HepG2 (cell line): ENCODE measurements around the gene MAVS. TPM values are rescaled to one million over a fixed set of nuclear protein-coding genes. Genes with fewer than 3 reads are reported as not detected.

ENCODE experiments used
- AKAP8 ChIP-seq: sonication (generic); formaldehyde crosslinking; IDR thresholded peaks from 2 replicates; pipeline ENCODE4 v1.5.1; 2020; ENCODE audit warnings: mild to moderate bottlenecking, missing genetic modification reagents
- CREB1 ChIP-seq, 2 experiments: fragments of 450-650 bp in 1 of 2; IDR thresholded peaks; 2 replicates each; pipeline ENCODE4 v1.6.1; 2016 to 2017; ENCODE audit warnings: control low read depth in 1 of 2, mild to moderate bottlenecking in 1 of 2, missing compliant biosample characterization in 1 of 2, missing genetic modification characterization in 1 of 2
- ELF3 ChIP-seq: IDR thresholded peaks from 2 replicates; pipeline ENCODE4 v1.6.1; 2016; ENCODE audit warnings: missing genetic modification reagents, missing compliant biosample characterization
- HMG20A ChIP-seq: IDR thresholded peaks from 2 replicates; pipeline ENCODE4 v1.6.1; 2016; ENCODE audit warnings: borderline replicate concordance
- PRPF4 ChIP-seq: fragments of 200-400 bp; formaldehyde crosslinking; IDR thresholded peaks from 2 replicates; pipeline ENCODE4 v1.6.1; 2016; ENCODE audit warnings: low read length, low read depth; ENCODE audit not compliant: poor library complexity, severe bottlenecking
- SP2 ChIP-seq: sonication (generic); formaldehyde crosslinking; IDR thresholded peaks from 2 replicates; pipeline ENCODE4 v1.5.1; 2020; ENCODE audit warnings: mild to moderate bottlenecking, missing genetic modification reagents
- SRY ChIP-seq: sonication (generic); formaldehyde crosslinking; IDR thresholded peaks from 2 replicates; pipeline ENCODE4 v1.8.0; 2022; ENCODE audit warnings: mild to moderate bottlenecking, missing genetic modification reagents
- TEAD3 ChIP-seq: optimal IDR thresholded peaks from 2 replicates; pipeline ENCODE3; 2016; ENCODE audit warnings: borderline replicate concordance
- YY1 ChIP-seq: IDR thresholded peaks from 2 replicates; pipeline ENCODE4 v1.6.1; 2011; ENCODE audit warnings: low read length, low read depth, moderate library complexity, mild to moderate bottlenecking; ENCODE audit not compliant: insufficient read depth, insufficient replicate concordance
- ZBTB20 ChIP-seq: sonication (generic); formaldehyde crosslinking; IDR thresholded peaks from 2 replicates; pipeline ENCODE4 v1.8.1; 2023; ENCODE audit warnings: missing genetic modification reagents, low read depth, mild to moderate bottlenecking, borderline replicate concordance
- ZNF224 ChIP-seq: sonication (generic); formaldehyde crosslinking; IDR thresholded peaks from 2 replicates; pipeline ENCODE4 v1.5.0; 2020; ENCODE audit warnings: mild to moderate bottlenecking, missing genetic modification reagents
- ZNF558 ChIP-seq: sonication (generic); formaldehyde crosslinking; IDR thresholded peaks from 2 replicates; pipeline ENCODE4 v1.9.0; 2022; ENCODE audit warnings: mild to moderate bottlenecking, missing genetic modification reagents, borderline replicate concordance
- ZNF574 ChIP-seq: sonication (generic); formaldehyde crosslinking; IDR thresholded peaks from 2 replicates; pipeline ENCODE4 v1.4.0; 2020; ENCODE audit warnings: missing genetic modification reagents
- ZNF629 ChIP-seq: sonication (generic); formaldehyde crosslinking; conservative IDR thresholded peaks from 2 replicates; pipeline ENCODE4 v1.5.0; 2020; ENCODE audit warnings: missing genetic modification reagents
- polyA plus RNA-seq, 8 experiments: library from polyadenylated mRNA; depleted of rRNA in 3 of 8; stranded (reverse) in 7 of 8; unstranded in 1 of 8; fragments of >200 nt; fragmentation: Illumina TruSeq in 4 of 8; extraction: Trizol in 4 of 8; gene quantifications; 2 replicates each; pipeline versions ENCODE4 v1.2.1 to v1.2.3, GENCODE V29; 2011 to 2016; ENCODE audit warnings: low read depth in 4 of 8, missing spikeins in 1 of 8, mixed read lengths in 1 of 8; ENCODE audit not compliant: insufficient read depth in 1 of 8
- total RNA-seq, 5 experiments: library from RNA; depleted of rRNA; stranded (reverse); fragments of >200 nt; fragmentation: Illumina TruSeq; extraction: Trizol; gene quantifications; 2 replicates each; pipeline ENCODE4 v1.2.3, GENCODE V29; 2016; ENCODE audit warnings: low read depth in 1 of 5
- TF ChIP-seq, protein P1 (sequence below): fragments of 450-650 bp; IDR thresholded peaks from 2 replicates; pipeline ENCODE4 v1.6.1; 2016
- TF ChIP-seq, protein P2 (sequence below): sonication (generic); formaldehyde crosslinking; IDR thresholded peaks from 2 replicates; pipeline ENCODE4 v1.5.0; 2020; ENCODE audit warnings: mild to moderate bottlenecking, missing genetic modification reagents
- TF ChIP-seq, protein P3 (sequence below): sonication (generic); formaldehyde crosslinking; IDR thresholded peaks from 2 replicates; pipeline ENCODE4 v1.4.0; 2020; ENCODE audit warnings: missing genetic modification reagents, low read depth, mild to moderate bottlenecking, borderline replicate concordance

The MAVS gene
- total and polyA plus RNA-seq, 2 of the 13 experiments (the other 11 are each of a cell fraction or from before 2014, with no cell fraction given), result 27.3 to 36.6 TPM

DNA sequence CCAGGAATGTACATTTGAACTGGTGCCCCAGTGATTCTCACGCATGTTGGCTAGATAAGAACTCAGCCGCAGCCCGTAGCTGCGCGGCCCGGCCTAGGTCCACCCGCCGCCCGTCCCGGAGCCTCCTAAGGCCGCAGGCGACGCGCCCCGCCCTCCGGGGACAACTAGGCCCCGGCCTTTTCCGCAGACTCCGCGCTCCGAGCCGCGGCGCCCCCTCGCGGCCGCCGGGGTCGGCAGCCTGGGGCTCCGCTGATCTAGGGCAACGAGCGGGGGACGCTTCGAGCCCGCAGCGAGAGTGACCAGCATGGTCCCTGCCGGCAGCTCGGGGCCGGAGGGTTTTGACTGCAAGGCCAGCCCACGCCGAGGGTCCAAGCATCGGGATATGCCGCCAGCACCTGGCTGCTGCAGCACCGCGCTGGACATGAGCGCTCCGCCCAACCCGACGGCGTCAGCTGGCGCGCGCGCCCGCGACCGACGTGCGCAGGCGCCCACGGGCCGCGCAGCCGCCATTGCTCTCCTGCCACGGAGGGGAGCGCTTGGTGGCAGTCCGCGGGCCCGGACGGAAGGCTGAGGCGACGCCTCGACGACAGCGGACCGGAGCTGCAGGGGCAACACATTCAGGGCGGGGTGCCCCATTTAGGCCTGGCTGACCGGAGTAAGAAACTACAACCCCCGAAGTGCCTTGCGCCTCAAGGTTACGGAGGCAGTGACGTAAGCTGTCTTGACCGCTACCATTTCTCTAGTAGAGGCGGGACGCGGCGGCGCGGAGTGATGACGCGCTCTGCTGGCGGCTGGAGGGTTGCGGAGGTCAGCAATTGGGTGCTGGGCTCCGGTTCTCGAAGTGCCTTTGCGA lies 26.4 kb upstream of the MAVS start, which contains the start of gene AP5S1 (continued):
- TF ChIP-seq, protein P1, sequence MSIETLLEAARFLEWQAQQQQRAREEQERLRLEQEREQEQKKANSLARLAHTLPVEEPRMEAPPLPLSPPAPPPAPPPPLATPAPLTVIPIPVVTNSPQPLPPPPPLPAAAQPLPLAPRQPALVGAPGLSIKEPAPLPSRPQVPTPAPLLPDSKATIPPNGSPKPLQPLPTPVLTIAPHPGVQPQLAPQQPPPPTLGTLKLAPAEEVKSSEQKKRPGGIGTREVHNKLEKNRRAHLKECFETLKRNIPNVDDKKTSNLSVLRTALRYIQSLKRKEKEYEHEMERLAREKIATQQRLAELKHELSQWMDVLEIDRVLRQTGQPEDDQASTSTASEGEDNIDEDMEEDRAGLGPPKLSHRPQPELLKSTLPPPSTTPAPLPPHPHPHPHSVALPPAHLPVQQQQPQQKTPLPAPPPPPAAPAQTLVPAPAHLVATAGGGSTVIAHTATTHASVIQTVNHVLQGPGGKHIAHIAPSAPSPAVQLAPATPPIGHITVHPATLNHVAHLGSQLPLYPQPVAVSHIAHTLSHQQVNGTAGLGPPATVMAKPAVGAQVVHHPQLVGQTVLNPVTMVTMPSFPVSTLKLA, result 0 out of 2 replicates have a peak, but pooled peaks have one; percentile 11
- peak; percentile 32 for TF ChIP-seq ZBTB20 (CRISPR knock-in tag)
- TF ChIP-seq AKAP8 (CRISPR knock-in tag), result peak; percentile 92
- peak; percentile 81 for TF ChIP-seq ELF3 (CRISPR knock-in tag)
- TF ChIP-seq, protein P2, sequence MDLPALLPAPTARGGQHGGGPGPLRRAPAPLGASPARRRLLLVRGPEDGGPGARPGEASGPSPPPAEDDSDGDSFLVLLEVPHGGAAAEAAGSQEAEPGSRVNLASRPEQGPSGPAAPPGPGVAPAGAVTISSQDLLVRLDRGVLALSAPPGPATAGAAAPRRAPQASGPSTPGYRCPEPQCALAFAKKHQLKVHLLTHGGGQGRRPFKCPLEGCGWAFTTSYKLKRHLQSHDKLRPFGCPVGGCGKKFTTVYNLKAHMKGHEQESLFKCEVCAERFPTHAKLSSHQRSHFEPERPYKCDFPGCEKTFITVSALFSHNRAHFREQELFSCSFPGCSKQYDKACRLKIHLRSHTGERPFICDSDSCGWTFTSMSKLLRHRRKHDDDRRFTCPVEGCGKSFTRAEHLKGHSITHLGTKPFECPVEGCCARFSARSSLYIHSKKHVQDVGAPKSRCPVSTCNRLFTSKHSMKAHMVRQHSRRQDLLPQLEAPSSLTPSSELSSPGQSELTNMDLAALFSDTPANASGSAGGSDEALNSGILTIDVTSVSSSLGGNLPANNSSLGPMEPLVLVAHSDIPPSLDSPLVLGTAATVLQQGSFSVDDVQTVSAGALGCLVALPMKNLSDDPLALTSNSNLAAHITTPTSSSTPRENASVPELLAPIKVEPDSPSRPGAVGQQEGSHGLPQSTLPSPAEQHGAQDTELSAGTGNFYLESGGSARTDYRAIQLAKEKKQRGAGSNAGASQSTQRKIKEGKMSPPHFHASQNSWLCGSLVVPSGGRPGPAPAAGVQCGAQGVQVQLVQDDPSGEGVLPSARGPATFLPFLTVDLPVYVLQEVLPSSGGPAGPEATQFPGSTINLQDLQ, result peak; percentile 86
- TF ChIP-seq ZNF558 (CRISPR knock-in tag), result peak; percentile 80; the same call in 1 of the 2 replicates
- peak; percentile 68 for TF ChIP-seq TEAD3 (CRISPR knock-in tag)
- peak; percentile 100 for TF ChIP-seq CREB1 (IDR thresholded peaks at IDR 0.05)
- peak; percentile 100 for TF ChIP-seq CREB1 (CRISPR knock-in tag; IDR thresholded peaks at IDR 0.05)
- TF ChIP-seq, protein P3, sequence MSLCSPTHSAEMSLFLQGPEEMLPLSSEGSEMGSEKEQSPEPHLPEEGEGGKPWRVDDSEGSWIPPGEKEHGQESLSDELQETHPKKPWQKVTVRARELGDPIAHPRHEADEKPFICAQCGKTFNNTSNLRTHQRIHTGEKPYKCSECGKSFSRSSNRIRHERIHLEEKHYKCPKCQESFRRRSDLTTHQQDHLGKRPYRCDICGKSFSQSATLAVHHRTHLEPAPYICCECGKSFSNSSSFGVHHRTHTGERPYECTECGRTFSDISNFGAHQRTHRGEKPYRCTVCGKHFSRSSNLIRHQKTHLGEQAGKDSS (CRISPR knock-in tag), result peak; percentile 84
- TF ChIP-seq SP2, result peak; percentile 77
- peak; percentile 81 for TF ChIP-seq SRY (CRISPR knock-in tag)
- TF ChIP-seq HMG20A (CRISPR knock-in tag), result peak; percentile 23; the same call in 1 of the 2 replicates
- TF ChIP-seq ZNF574 (CRISPR knock-in tag), result peak; percentile 95
- TF ChIP-seq YY1, result peak; percentile 99
- peak; percentile 58 for TF ChIP-seq ZNF629 (CRISPR knock-in tag)
- TF ChIP-seq PRPF4, result peak; percentile 63
- peak; percentile 12; the same call in 1 of the 2 replicates for TF ChIP-seq ZNF224 (CRISPR knock-in tag)
